IPS-NIHi11 (cell line): ENCODE measurements around the gene NFX1.
"Not testable (repeated sequence)": the region's sequence is repeated elsewhere in the genome, so short reads cannot be mapped to it uniquely, and the experiment has no call there.

ENCODE experiments used
- DNase-seq: peaks from one replicate; pipeline ENCODE4 v3.0.0; 2012; ENCODE audit warnings: mixed read lengths, low spot score

Gene NFX1

DNA sequence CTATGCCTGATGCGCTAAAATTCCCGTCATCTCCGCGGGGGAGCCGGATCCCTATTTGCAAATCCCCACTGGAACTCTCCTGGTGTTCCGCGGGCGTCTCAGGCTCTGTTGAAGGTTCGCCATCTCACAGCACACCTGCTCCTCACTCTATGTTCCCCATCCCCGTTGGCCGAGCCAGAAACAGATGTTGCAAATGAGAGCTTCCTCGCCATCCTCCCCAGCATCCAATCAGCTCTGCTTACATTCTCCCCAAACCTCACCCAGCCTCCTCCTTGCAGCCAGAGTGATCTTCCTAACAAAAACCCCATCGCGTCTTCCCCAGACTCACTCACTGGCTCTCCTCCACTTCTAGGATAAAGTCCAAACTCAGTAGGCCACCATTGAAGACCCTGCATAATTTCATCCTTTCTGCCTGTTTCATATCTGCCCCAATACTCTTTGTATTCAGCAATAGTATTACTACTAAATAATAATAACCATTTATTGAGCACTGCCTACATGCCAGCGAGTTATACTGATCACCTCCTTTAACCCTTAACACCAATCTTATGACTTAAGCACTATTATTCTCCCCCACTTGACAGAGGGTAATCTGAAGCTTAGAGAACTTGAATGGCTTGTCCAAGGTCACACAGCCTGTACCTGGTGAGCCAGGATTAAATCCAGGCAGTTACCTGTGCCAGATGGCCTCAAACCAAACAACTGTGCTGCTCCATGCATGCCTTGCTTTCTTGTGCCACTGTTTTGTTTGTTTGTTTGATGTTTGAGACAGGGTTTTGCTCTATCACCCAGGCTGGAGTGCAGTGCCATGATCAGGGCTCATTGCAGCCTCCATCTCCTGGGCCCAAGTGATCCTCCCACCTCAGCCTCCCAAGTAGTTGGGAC is 98.0 kb downstream of the NFX1 start:
- DNase-seq, result no peak

- DNase-seq, result not testable (repeated sequence)
Observed at GRCh38 chr9:33391111-33391771, 100.9 kb downstream of the NFX1 start.

- not testable (repeated sequence) for DNase-seq
Observed at GRCh38 chr9:33392591-33393021, 102.3 kb downstream of the NFX1 start.

DNA sequence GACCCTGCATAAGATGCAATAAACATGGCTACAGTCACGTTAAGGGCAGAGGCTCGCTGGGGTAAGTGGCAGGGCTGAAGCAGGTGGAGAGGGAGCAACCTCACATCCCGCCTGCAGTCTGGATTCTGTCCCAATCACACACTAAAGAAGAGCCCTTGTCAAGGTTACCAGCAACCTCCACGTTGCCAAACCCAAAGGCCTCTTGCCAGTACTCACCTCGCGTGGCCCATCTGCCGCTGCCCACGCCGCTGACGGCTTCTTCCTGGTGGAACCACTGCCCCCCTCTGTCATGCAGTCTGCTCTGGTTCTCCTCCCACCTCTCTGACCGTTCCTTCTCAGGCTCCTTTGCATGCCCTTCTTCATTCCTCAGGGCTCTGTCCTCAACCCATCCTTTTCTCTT is 103.3 kb downstream of the NFX1 start:
- DNase-seq, result no peak

DNA sequence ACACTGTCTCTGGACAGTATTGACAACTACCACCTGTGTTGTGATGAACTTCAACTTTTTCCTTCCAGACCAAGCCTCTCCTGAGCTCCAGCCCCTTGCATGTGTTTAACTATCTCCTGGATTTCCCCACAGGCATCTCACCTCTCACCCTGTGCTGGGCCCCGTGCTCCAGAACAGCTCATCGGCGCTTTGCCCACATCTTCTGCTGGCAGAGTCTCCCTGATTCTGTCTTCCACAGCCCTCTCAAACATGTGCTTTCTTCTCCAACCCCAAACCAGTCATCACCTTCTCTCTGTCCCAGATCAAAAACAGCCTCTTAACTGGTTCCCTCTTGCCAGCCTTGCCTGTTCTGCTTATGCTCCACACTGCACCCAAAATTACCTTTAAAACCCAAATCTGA is 103.7 kb downstream of the NFX1 start:
- DNase-seq, result not testable (repeated sequence)

DNA sequence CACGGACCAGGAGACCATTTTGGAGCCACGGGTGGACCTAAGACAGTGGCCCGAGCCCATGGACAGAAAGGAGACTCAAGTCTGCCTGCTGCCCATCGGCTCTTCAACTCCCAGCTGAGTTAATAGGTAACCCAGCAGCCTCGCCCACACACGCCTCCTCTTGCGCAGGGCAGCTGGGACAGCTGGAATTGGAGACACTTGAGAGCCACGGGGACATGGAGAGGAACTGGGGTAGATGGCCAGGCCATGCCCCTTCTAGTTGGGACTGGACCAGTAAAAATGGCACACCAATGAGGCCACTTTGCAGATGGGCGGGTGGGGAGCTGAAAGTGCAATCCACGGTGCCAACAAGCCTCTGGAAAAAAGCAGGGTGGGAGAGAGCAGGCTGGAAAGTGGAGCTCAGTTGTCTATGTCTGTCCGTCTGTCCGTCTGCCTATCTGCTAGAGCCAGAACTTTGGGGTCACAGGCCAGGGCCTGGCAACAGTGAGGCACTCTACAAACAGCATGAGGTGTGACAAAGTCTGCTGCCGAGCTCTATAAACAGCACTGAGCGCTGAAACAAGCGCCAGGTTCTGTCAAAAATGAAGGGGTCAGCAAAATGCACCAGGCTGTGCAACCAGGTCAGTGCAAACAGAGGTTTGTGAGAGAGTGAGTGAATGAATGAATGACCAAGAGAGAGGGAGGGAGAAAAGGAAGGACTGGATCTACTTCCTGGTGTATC is 105.0 kb downstream of the NFX1 start:
- DNase-seq, result not testable (repeated sequence)

DNA sequence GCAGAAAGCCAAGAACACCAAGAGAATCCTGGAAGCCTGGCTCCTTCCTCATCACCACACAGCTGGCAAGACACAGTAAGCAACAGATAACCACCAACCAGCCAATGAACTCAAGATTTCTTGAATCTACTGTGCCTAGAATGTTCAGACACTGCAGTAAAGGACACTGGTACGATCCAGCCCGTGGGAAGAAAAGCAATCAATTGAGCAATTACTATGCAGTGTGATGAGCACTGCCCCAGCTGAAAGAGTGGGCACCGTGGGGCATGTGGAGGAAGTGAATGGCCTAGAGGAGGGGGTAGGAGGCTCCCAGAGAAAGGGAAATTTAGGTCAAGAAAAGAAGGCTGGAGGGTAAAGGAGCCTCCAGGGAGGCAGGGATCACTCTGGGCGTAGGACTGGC is 107.5 kb downstream of the NFX1 start:
- not testable (repeated sequence) for DNase-seq

DNA sequence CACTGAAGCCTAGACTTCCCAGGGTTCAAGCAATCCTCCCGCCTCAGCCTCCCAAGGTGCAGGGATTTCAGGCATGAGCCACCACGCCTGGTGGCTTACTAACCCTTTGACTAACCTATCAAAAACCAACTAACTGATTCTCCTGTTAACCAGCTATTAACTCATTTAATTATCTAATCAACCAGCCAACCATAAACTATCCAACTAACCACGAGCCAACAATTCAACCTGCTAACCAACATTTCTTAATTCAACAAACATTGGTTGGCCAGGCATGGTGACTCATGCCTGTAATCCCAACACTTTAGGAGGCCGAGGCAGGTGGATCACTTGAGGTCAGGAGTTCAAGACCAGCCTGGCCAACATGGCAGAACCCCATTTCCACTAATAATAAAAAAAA is 108.7 kb downstream of the NFX1 start:
- not testable (repeated sequence) for DNase-seq

- DNase-seq, result not testable (repeated sequence)
Observed at GRCh38 chr9:33401809-33402208, 111.5 kb downstream of the NFX1 start.

DNA sequence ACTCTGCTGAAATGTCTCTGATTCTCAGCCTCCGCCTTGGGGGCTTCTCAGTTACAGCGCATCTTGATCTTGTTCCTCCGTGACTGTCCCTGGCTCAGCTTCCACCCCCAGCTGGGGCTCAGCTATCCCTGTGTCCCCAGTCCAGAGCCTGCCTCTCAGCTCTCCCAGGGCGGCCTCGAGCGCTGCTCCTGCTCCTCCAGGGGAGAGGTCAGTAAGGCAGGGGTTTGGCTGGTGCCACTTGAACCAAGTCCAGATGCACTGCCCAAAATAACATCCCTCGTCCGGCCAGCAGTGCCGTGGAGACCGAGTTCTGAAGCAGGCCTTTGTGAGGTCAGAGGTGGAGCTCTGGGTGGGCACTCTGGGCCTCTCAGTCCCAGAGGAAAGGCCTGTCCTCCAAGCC is 112.1 kb downstream of the NFX1 start, which contains the start of gene AQP7:
Gene AQP7 (minus strand): TSS at position 198 of the 400 bp plus-strand sequence. CDS start 1,306 bp downstream, outside the sequence.
- not testable (repeated sequence) for DNase-seq

DNA sequence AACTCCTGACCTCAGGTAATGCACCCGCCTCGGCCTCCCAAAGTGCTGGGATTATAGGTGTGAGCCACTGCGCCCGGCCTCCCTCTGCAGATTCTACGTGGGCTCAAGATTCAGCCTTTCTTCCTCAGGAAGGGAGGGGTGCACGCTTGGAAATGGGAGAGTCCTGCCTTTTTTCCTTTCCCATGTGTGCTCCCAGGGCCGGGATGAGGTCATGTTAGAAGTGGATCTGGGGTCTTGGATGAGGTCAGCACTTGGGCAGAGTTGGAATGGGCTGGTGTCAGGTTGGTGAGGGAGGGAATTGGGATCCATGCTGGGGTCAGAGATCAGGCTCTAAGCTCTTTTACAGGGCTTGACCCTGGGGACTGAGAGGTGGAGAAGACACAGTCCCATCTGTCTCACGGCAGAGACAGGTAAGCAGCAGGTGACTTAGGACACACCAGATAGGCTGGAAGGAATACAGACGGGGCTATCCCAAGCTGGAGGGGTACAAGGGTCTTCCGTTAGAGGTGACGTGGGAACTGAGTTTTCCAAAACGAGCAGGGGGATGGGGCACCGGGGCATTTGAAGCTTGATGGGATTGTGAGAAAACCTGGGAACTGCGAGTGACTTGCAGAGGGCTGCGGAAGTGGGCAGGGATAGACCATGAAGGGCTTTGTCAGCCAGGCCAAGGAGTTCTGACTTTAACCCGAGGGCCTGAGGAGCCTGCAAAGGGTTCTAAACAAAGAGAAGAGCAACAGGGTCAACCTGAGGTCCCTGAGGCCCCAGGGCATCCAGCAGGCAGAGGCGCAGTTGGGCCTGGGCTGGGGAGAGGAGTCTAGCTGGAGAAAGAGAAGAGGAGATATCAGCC is 113.8 kb downstream of the NFX1 start:
- no peak for DNase-seq

- no peak for DNase-seq
Observed at GRCh38 chr9:33404788-33405362, 114.6 kb downstream of the NFX1 start.

DNA sequence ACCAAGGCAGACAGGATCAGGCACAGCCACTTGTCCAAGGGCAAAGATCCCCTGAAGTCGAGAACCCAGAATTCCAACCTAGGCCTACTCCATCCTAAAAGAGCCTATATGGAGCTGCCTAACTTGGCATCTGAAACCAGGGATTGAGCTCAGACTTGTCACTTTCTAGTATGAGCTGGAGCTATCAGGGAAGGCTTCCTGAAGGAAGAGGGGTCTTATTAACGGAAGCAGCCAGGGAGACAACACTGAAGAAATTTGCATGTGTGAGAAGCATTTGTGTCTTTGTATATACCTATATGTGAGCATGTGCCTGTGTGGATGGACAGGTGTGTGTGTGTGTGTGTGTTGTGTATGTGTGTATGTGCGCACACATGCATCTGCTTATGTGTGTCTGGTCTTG is 116.7 kb downstream of the NFX1 start:
- no peak for DNase-seq

- DNase-seq, result no peak
Observed at GRCh38 chr9:33408087-33408486, 117.8 kb downstream of the NFX1 start.

DNA sequence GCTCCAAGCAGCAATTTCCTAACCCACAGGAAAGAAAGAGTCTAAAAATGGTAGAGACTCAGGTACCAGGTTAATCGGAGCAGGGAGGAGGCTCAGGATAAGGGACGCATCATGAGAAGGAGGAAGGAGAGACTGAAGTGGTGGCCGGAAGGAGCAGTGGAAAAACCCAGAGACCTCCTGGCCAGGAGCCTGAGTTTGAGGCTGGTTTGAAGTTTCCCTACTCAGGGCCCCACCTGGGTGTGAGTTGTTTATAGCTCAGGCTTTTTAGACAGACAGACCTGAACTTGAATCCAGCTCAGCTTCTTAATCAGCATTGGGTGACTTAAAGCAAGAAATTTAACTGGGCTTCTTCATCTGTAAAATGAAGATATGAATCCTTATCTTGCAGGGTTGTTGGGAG is 124.0 kb downstream of the NFX1 start:
- DNase-seq, result no peak

- no peak for DNase-seq
Observed at GRCh38 chr9:33414889-33415500, 124.7 kb downstream of the NFX1 start.

GRCh38 chr9:33415501-33416038 is 125.3 kb downstream of the NFX1 start:
- peak; percentile 83 for DNase-seq

DNA sequence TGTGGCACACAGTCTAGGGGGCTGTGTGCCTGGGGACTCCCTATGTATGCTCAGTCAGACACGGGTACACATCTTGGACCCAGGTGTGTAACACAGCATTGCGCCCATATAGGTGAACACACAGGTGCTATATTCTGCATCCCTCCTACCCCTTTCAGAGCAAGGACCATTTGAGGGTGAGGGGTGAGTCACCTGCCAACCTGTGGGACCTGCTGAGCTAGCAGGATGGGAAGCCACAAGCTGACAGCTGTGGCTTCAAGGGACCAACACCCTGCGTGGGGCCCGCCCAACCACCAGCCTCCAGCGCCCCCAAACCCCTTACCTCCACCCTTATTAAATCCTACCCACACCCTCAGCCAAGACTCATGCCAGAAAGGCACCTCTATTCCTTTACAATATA is 126.7 kb downstream of the NFX1 start:
- DNase-seq, result no peak

- no peak for DNase-seq
Observed at GRCh38 chr9:33418090-33418489, 127.8 kb downstream of the NFX1 start.

DNA sequence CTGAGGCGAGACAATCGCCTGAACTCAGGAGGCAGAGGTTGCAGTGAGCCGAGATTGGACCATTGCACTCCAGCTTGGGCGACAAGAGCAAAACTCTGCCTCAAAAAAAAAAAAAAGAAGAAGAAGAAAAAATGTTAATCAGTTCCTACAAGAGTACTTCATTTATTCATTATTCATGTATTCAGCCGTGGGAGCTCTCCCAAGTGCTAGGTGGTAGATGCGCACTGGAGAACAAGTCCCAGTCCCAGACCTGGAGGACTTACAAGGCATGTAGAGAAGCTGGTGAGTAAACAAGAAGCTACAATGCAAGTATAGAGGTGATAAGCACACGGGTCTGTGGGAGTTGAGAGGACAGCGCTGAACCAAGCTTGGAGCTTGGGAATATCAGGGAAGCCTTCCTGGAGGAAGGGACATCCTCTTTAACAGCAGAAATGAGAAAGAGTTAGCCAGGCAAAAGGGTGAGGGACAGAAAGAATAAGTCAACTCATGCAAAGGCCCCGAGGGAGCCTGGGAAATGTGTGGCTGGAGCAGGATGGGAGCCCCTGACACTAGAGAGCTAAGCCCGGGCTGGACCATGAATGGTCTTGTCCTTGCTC is 129.5 kb downstream of the NFX1 start:
- no peak for DNase-seq
